GM19351 (cell line): ENCODE data around the gene FRMD4B.
"Not testable (repeated sequence)": the region's sequence is repeated elsewhere in the genome, so short reads cannot be mapped to it uniquely, and the experiment has no call there.

Source experiments
- ATAC-seq: cut with Tn5 transposase; IDR thresholded peaks from one replicate; pipeline ENCODE4 v1.9.1; 2021; ENCODE audit warnings: mild to moderate bottlenecking, moderate library complexity; ENCODE audit not compliant: unreplicated experiment

The FRMD4B gene

GRCh38 chr3:69325151-69325550 is 60.7 kb downstream of the FRMD4B start:
- no peak for ATAC-seq

- peak; percentile 48 for ATAC-seq
Observed at GRCh38 chr3:69324362-69325025, 61.4 kb downstream of the FRMD4B start.

GRCh38 chr3:69323941-69324340 is 61.9 kb downstream of the FRMD4B start:
- ATAC-seq, result no peak

- not testable (repeated sequence) for ATAC-seq
Observed at GRCh38 chr3:69322512-69322911, 63.4 kb downstream of the FRMD4B start.

- no peak for ATAC-seq
Observed at GRCh38 chr3:69322158-69322509, 63.8 kb downstream of the FRMD4B start.

- ATAC-seq, result no peak
Observed at GRCh38 chr3:69321301-69322157, 64.4 kb downstream of the FRMD4B start.

GRCh38 chr3:69320871-69321271 is 65.0 kb downstream of the FRMD4B start:
- ATAC-seq, result peak; percentile 67

- no peak for ATAC-seq
Observed at GRCh38 chr3:69319652-69320051, 66.2 kb downstream of the FRMD4B start.

GRCh38 chr3:69318410-69318809 is 67.5 kb downstream of the FRMD4B start:
- ATAC-seq, result no peak

GRCh38 chr3:69313251-69313650 is 72.6 kb downstream of the FRMD4B start:
- ATAC-seq, result no peak

- ATAC-seq, result no peak
Observed at GRCh38 chr3:69309814-69310213, 76.1 kb downstream of the FRMD4B start.

- peak; percentile 98 for ATAC-seq
Observed at GRCh38 chr3:69306239-69307185, 79.4 kb downstream of the FRMD4B start.

GRCh38 chr3:69305011-69305410 is 80.9 kb downstream of the FRMD4B start:
- ATAC-seq, result no peak

GRCh38 chr3:69304396-69304795 is 81.5 kb downstream of the FRMD4B start:
- no peak for ATAC-seq

GRCh38 chr3:69300296-69300695 is 85.6 kb downstream of the FRMD4B start:
- ATAC-seq, result no peak

GRCh38 chr3:69299344-69299743 is 86.5 kb downstream of the FRMD4B start:
- no peak for ATAC-seq

GRCh38 chr3:69297501-69297900 is 88.4 kb downstream of the FRMD4B start:
- ATAC-seq, result no peak

GRCh38 chr3:69296995-69297394 is 88.9 kb downstream of the FRMD4B start:
- no peak for ATAC-seq

- peak; percentile 85 for ATAC-seq
Observed at GRCh38 chr3:69294014-69294766, 91.7 kb downstream of the FRMD4B start.

GRCh38 chr3:69292959-69293574 is 92.8 kb downstream of the FRMD4B start:
- ATAC-seq, result no peak
